Ascending aorta (tissue), 2 donors: Measurements from ENCODE around the gene VAMP5. TPM values are rescaled to one million over a fixed set of nuclear protein-coding genes. Genes with fewer than 3 reads are reported as not detected.
A peak's percentile ranks its signal among the peaks of the same experiment; 100 is the strongest.

Source experiments
- DNase-seq, 2 donors: peaks; one replicate each; pipeline ENCODE4 v3.0.0-alpha.2; 2019; ENCODE audit warnings: low spot score in 2 of 2
- H3K27ac ChIP-seq, 2 donors: fragments of 200-600 bp; sonication (generic); one replicate each; pipeline ENCODE4 v1.5.1; 2016 to 2017; ENCODE audit warnings: mild to moderate bottlenecking in 1 of 2
- H3K27me3 ChIP-seq: fragments of 200-600 bp; sonication (generic); one replicate; pipeline ENCODE4 v1.5.1; 2017
- H3K36me3 ChIP-seq, 2 donors: fragments of 200-600 bp; sonication (generic); one replicate each; pipeline ENCODE4 v1.5.1; 2016
- H3K4me1 ChIP-seq, 2 donors: fragments of 200-600 bp; sonication (generic); one replicate each; pipeline ENCODE4 v1.5.1; 2016 to 2017; ENCODE audit warnings: mild to moderate bottlenecking in 1 of 2
- H3K4me3 ChIP-seq, 2 donors: fragments of 200-600 bp; sonication (generic); one replicate each; pipeline ENCODE4 v1.5.1; 2016 to 2017; ENCODE audit warnings: mild to moderate bottlenecking in 1 of 2
- H3K9me3 ChIP-seq, 2 donors: fragments of 200-600 bp; sonication (generic); one replicate each; pipeline ENCODE4 v1.5.1; 2016
- CTCF ChIP-seq, 3 experiments: fragments of 200-600 bp in 2 of 3; fragments of 450-650 bp in 1 of 3; sonication (generic) in 2 of 3; IDR thresholded peaks; one replicate each; pipeline ENCODE4 v1.5.1; 2016 to 2019; ENCODE audit warnings: antibody characterized with exemption in 3 of 3, mild to moderate bottlenecking in 1 of 3, moderate library complexity in 1 of 3
- intact Hi-C: fragments of 100-400 bp; cut with DNase I; formaldehyde crosslinking; loops from one replicate; pipeline ENCODE4 v1.15.1; 2023
- total RNA-seq: library from RNA; depleted of rRNA; stranded (reverse); fragments of >200 nt; gene quantifications from one replicate; pipeline ENCODE4 v1.1.0, GENCODE V29; 2016

Gene VAMP5
- 114 TPM for total RNA-seq

DNA sequence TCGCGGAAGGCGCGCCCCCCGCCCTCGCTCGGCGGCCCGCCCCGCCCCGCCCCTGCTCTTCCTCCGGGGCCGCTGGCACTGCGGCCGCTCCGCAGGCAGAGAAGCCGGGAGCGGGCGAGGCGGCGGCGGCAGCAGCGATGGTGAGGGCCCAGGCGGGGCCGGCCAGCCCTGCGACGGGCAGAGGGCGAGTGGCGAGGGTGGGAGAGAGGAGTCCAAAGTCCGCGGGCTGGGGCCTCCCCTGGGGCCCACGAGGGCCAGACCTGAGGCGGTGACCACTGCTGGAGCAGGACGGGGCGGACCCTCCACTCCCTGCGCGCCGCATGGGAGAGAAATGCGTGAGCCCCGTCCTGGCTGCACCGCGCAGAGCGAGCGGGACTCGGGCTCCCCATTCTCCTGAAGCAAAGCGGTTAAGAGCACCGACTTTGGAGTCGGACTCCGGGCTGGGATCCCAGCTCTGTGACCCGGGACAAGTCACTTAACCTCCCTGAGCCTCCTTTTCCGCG is at the start of gene VAMP5:
TSS of gene VAMP5 (plus strand) at position 78 of the 503 bp plus-strand sequence. CDS start at position 138, 60 bp downstream.
- H3K36me3 ChIP-seq: no peaks in the 10 kb centered on the region
- peak within 1 kb of the TSS; percentile 61 to 74 for H3K4me3 ChIP-seq
- no peak for DNase-seq
- intact Hi-C loops: loop anchor here (2.0 kb wide), 2 partner anchors 24 to 32 kb away; partner anchors contain the start of genes GGCX and USP39
- peak within 1 kb of the TSS; percentile 84 to 95 for H3K27ac ChIP-seq
- H3K27me3 ChIP-seq: no peaks in the 10 kb centered on the region
- TF ChIP-seq CTCF (IDR thresholded peaks at IDR 0.05): no peak
- peaks cover 0 to 32% of the 10 kb centered on the region in 2 donors for H3K4me1 ChIP-seq
- H3K9me3 ChIP-seq: no peaks in the 10 kb centered on the region

- H3K4me1 ChIP-seq: peaks cover 2 to 21% of the 10 kb centered on the region in 2 donors
- no peaks in the 10 kb centered on the region for H3K9me3 ChIP-seq
- H3K27ac ChIP-seq: peak overlapping the region; percentile 98 to 99
- no peak overlapping the region for H3K4me3 ChIP-seq
- no peak for TF ChIP-seq CTCF (IDR thresholded peaks at IDR 0.05)
- intact Hi-C loops: loop anchor here (2.0 to 5.0 kb wide), 2 partner anchors 30 to 403 kb away; partner anchors contain the start of gene TCF7L1
- no peak for DNase-seq
- H3K27me3 ChIP-seq: no peaks in the 10 kb centered on the region
- H3K36me3 ChIP-seq: no peaks in the 10 kb centered on the region
These were observed 49.4 kb upstream of the VAMP5 start for GRCh38 chr2:85534881-85535280.

- peak overlapping the region; percentile 98 to 99 for H3K27ac ChIP-seq
- no peak for TF ChIP-seq CTCF (IDR thresholded peaks at IDR 0.05)
- intact Hi-C loops: loop anchor here (5.0 kb wide), 1 partner anchor 404 kb away; the partner anchor contains the start of gene TCF7L1
- peaks cover 6% of the 10 kb centered on the region in 2 donors for H3K36me3 ChIP-seq
- no peaks in the 10 kb centered on the region for H3K27me3 ChIP-seq
- no peak for DNase-seq
- H3K4me3 ChIP-seq: peak overlapping the region in 1 of 2 donors; percentile 89
- no peaks in the 10 kb centered on the region for H3K9me3 ChIP-seq
- H3K4me1 ChIP-seq: peaks cover 2 to 25% of the 10 kb centered on the region in 2 donors
These were observed 47.8 kb upstream of the VAMP5 start for GRCh38 chr2:85536479-85536878.

DNA sequence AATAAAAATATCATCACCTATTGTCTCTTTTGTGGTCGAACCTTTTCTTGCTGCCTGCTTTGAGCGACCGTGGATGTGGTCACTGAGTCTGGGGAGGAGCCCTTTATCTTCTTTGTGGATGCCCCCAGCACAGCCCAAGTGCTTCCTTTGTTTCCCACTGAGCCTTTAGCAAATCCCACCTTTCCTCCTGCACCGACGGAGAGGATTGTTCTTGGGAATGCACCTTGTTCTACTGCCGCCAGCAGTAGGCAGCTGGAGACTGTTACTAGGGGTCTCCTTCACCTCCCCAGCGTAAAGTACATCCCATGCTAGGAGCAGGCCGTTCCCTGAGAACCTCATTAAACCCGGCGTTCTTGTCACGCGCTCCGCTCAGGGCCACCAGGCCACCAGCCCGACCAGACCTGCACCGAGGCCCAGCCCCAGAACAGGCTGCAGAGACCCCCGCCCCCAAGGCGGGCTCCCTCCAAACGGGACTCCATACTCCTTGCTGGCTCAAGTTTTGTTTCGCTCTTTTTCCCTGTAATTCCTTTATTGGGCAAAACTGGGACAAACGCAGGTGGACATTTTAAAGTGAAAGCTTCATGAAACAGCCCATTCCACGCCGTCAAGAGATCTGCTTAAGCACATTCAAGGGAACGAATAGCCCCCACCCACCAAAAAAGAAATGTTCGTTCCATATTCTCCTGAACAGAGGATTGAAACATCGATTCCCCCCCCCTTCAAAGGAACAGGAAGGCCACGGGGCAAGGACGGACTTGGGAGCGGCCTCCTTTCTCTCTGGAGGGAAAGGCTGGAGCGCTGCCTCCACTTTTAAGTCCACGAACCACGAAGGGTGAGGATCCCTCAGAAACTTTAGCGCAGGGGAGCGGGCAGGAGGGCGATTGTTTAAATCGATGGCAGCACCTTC is 46.4 kb upstream of the VAMP5 start:
- H3K27ac ChIP-seq: peak overlapping the region; percentile 98 to 99
- peaks cover 18 to 20% of the 10 kb centered on the region in 2 donors for H3K36me3 ChIP-seq
- no peaks in the 10 kb centered on the region for H3K27me3 ChIP-seq
- peak overlapping the region; percentile 82 to 89 for H3K4me3 ChIP-seq
- DNase-seq: peak in 1 of 2 donors; percentile 72
- H3K4me1 ChIP-seq: peaks cover 2 to 37% of the 10 kb centered on the region in 2 donors
- no peak for TF ChIP-seq CTCF (IDR thresholded peaks at IDR 0.05)
- H3K9me3 ChIP-seq: no peaks in the 10 kb centered on the region
- intact Hi-C loops: loop anchor here (1.0 to 5.0 kb wide), 5 partner anchors 23 to 406 kb away; partner anchors contain the start of genes GGCX, TCF7L1 and TMEM150A

DNA sequence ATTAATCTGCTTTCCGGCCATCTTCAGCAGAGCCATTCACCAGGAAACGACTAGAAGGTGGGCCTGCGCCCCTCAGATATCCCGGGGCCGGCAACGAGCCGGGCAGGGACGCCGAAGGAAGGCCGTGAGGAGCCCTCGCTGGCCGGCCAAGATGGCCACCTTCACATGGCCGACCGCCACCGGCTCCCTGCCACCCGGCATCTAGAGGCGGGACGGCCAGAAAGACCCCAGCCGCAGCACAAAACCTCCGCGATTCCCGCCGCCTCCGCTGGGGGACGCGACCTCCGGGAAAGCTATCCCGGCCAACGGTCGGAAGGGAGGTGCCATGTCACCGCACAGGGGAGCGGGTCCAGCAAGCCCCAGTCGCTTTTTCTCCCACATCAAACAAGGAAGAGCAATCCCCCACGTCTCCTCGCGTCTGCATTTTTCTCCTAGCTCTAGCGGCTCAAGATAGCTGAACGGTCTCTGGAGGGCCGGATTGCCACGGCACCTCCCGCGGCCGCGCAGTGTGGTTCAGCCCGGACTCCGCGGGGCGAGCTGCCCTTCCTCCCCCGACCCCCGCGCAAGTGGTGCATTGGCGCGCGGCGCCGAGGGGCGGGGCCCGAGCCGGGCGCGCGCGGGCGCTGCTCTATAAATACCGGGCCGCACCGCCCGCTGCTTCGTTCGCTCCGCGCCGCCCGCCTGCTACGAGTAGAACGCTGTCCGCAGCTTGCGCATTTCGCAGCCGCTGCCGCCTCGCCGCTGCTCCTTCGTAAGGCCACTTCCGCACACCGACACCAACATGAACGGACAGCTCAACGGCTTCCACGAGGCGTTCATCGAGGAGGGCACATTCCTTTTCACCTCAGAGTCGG is 45.5 kb upstream of the VAMP5 start, which contains the start of gene MAT2A:
TSS of gene MAT2A (plus strand) at position 662 of the 854 bp plus-strand sequence. CDS start at position 782, 120 bp downstream.
- peak within 1 kb of the TSS; percentile 98 to 99 for H3K27ac ChIP-seq
- H3K36me3 ChIP-seq: peaks cover 27 to 29% of the 10 kb centered on the region in 2 donors
- H3K4me1 ChIP-seq: peaks cover 2 to 41% of the 10 kb centered on the region in 2 donors
- H3K27me3 ChIP-seq: no peaks in the 10 kb centered on the region
- peak; percentile 70 to 97 for DNase-seq
- peak; percentile 69 to 85 (median 74) for TF ChIP-seq CTCF (IDR thresholded peaks at IDR 0.05)
- no peaks in the 10 kb centered on the region for H3K9me3 ChIP-seq
- intact Hi-C loops: loop anchor here (1.0 to 5.0 kb wide), 6 partner anchors 22 to 406 kb away; partner anchors contain the start of genes GGCX, TCF7L1 and TMEM150A
- peak within 1 kb of the TSS; percentile 82 to 89 for H3K4me3 ChIP-seq
